IMR-90 (cell line): ENCODE results near the gene DPF3. TPM values are rescaled to one million over a fixed set of nuclear protein-coding genes. Genes with fewer than 3 reads are reported as not detected.

Experiments
- ATAC-seq: fragments of 200-7000 bp; cut with Tn5 transposase; 2 replicates; pipeline ENCODE4 v1.9.1; 2020; ENCODE audit warnings: low read depth, mild to moderate bottlenecking, moderate library complexity
- BruUV-seq: library from RNA; stranded (reverse); fragments of 400-500 nt; replicated peaks from 2 replicates; lab custom pipeline; 2021; lab: Mats Ljungman, UMichigan
- CTCF ChIA-PET: fragments of 300-600 bp; formaldehyde crosslinking; extraction: SDS; loops from one replicate; lab custom pipeline; 2021; ENCODE audit warnings: antibody characterized with exemption; lab: Yijun Ruan, JAX
- POLR2A ChIA-PET: fragments of 300-600 bp; sonication (Branson Sonifier 250); formaldehyde crosslinking; loops from one replicate; lab custom pipeline; 2022; ENCODE audit warnings: antibody characterized with exemption; ENCODE audit not compliant: unreplicated experiment; lab: Charles Lee
- DNase-seq: peaks from one replicate; pipeline ENCODE4 v3.0.0; 2013
- H2AFZ ChIP-seq: replicated peaks from 2 replicates; pipeline ENCODE3; 2013; ENCODE audit warnings: low read length, mild to moderate bottlenecking; ENCODE audit not compliant: poor library complexity
- H2AK5ac ChIP-seq: 2 replicates; pipeline ENCODE4 v1.6.1; 2013; ENCODE audit warnings: low read depth, low read length, inconsistent platforms
- H2AK9ac ChIP-seq: replicated peaks from 2 replicates; pipeline ENCODE3; 2013; ENCODE audit warnings: mild to moderate bottlenecking, low read depth, low read length, moderate library complexity; ENCODE audit not compliant: poor library complexity
- H2BK120ac ChIP-seq: 2 replicates; pipeline ENCODE4 v1.6.1; 2013; ENCODE audit warnings: low read depth, low read length, inconsistent platforms
- H2BK15ac ChIP-seq: 3 replicates; pipeline ENCODE4 v1.6.1; 2013; ENCODE audit warnings: low read depth, low read length, inconsistent platforms
- H2BK20ac ChIP-seq: 2 replicates; pipeline ENCODE4 v1.6.1; 2013; ENCODE audit warnings: low read depth, mild to moderate bottlenecking, inconsistent platforms, low read length, moderate library complexity
- H2BK5ac ChIP-seq: 2 replicates; pipeline ENCODE4 v1.6.1; 2013; ENCODE audit warnings: mild to moderate bottlenecking, low read depth, low read length, inconsistent platforms; ENCODE audit not compliant: poor library complexity, severe bottlenecking
- H3K14ac ChIP-seq: replicated peaks from 2 replicates; pipeline ENCODE4 v1.6.1; 2013; ENCODE audit warnings: low read depth, low read length, inconsistent platforms
- H3K18ac ChIP-seq: 2 replicates; pipeline ENCODE4 v1.6.1; 2013; ENCODE audit warnings: low read depth, low read length, control low read depth
- H3K23ac ChIP-seq: 2 replicates; pipeline ENCODE4 v1.6.1; 2013; ENCODE audit warnings: low read depth, low read length, inconsistent platforms
- H3K27ac ChIP-seq: 2 replicates; pipeline ENCODE4 v1.5.1; 2013; ENCODE audit warnings: mild to moderate bottlenecking, control low read depth, low read length; ENCODE audit not compliant: insufficient read depth
- H3K27me3 ChIP-seq: 2 replicates; pipeline ENCODE4 v1.6.1; 2013; ENCODE audit warnings: low read length; ENCODE audit not compliant: control insufficient read depth, insufficient read depth
- H3K36me3 ChIP-seq: 2 replicates; pipeline ENCODE4 v1.6.1; 2013; ENCODE audit warnings: low read length, mixed read lengths; ENCODE audit not compliant: control insufficient read depth, insufficient read depth
- H3K4ac ChIP-seq: 2 replicates; pipeline ENCODE4 v1.6.1; 2013; ENCODE audit warnings: low read depth, low read length, inconsistent platforms
- H3K4me1 ChIP-seq: 2 replicates; pipeline ENCODE4 v1.6.1; 2013; ENCODE audit warnings: low read length, mixed read lengths; ENCODE audit not compliant: control insufficient read depth, insufficient read depth
- H3K4me2 ChIP-seq: 2 replicates; pipeline ENCODE4 v1.6.1; 2013; ENCODE audit warnings: low read depth, mild to moderate bottlenecking, control low read depth, low read length, moderate library complexity
- H3K4me3 ChIP-seq: 2 replicates; pipeline ENCODE4 v1.5.1; 2013; ENCODE audit warnings: low read depth, mild to moderate bottlenecking, control low read depth, low read length, moderate library complexity; ENCODE audit not compliant: insufficient read depth
- H3K56ac ChIP-seq: 2 replicates; pipeline ENCODE4 v1.6.1; 2013; ENCODE audit warnings: low read length, inconsistent platforms; ENCODE audit not compliant: insufficient read depth; ENCODE audit errors: extremely low read depth
- H3K79me1 ChIP-seq, 2 experiments: 2 replicates each; pipeline ENCODE4 v1.6.1; 2013; ENCODE audit warnings: low read length in 2 of 2, inconsistent platforms in 1 of 2, low read depth in 1 of 2
- H3K9ac ChIP-seq: 2 replicates; pipeline ENCODE4 v1.6.1; 2013; ENCODE audit warnings: low read depth, low read length, control low read depth
- H3K9me1 ChIP-seq: 2 replicates; pipeline ENCODE4 v1.6.1; 2013; ENCODE audit warnings: low read length, inconsistent platforms; ENCODE audit not compliant: insufficient read depth
- H3K9me3 ChIP-seq: 2 replicates; pipeline ENCODE4 v1.6.1; 2013; ENCODE audit warnings: low read length; ENCODE audit not compliant: control insufficient read depth, insufficient read depth
- H4K20me1 ChIP-seq: 2 replicates; pipeline ENCODE4 v1.6.1; 2013; ENCODE audit warnings: low read length, inconsistent platforms; ENCODE audit not compliant: insufficient read depth
- H4K5ac ChIP-seq: 2 replicates; pipeline ENCODE4 v1.6.1; 2013; ENCODE audit warnings: mild to moderate bottlenecking, low read depth, low read length, control low read depth
- H4K8ac ChIP-seq, 2 experiments: 2 replicates each; pipeline ENCODE4 v1.6.1; 2013; ENCODE audit warnings: low read depth in 2 of 2, low read length in 2 of 2, control low read depth in 1 of 2, inconsistent platforms in 1 of 2
- H4K91ac ChIP-seq: 2 replicates; pipeline ENCODE4 v1.6.1; 2013; ENCODE audit warnings: low read depth, low read length, inconsistent platforms; ENCODE audit not compliant: insufficient read depth
- CTCF ChIP-seq: conservative IDR thresholded peaks from 2 replicates; pipeline ENCODE4 v1.5.1; 2012; ENCODE audit warnings: mild to moderate bottlenecking, low read depth, low read length, improper control_type of control experiment
- FOS ChIP-seq: fragments of 150-350 bp; IDR thresholded peaks from 2 replicates; pipeline ENCODE4 v1.6.1; 2016; ENCODE audit warnings: low read depth, low read length
- MXI1 ChIP-seq: IDR thresholded peaks from 2 replicates; pipeline ENCODE4 v1.6.1; 2012; ENCODE audit warnings: low read depth, mild to moderate bottlenecking, low read length, moderate library complexity, borderline replicate concordance
- POLR2A ChIP-seq: IDR thresholded peaks from 2 replicates; pipeline ENCODE4 v1.6.1; 2012; ENCODE audit warnings: mild to moderate bottlenecking, low read depth, low read length
- RAD21 ChIP-seq: IDR thresholded peaks from 2 replicates; pipeline ENCODE4 v1.6.1; 2012; ENCODE audit warnings: low read length, improper control_type of control experiment
- RFX5 ChIP-seq: IDR thresholded peaks from 2 replicates; pipeline ENCODE4 v1.8.0; 2012; ENCODE audit warnings: low read depth, mild to moderate bottlenecking, low read length, moderate library complexity
- WGBS, 2 experiments: methylation state at CpG; one replicate each; pipeline versions ENCODE4 v1.1.5 to v1.1.7; 2013; ENCODE audit warnings: missing lambda C conversion rate in 2 of 2; ENCODE audit not compliant: insufficient read length in 1 of 2; ENCODE audit errors: extremely low coverage in 2 of 2; 5-methylcytosine and 5-hydroxymethylcytosine counted together
- dilution Hi-C: fragments of 300-500 bp; cut with HindIII; formaldehyde crosslinking; loops from one replicate; pipeline ENCODE4 v1.14.3; 2018; ENCODE audit warnings: low sequenced_read_pairs; ENCODE audit not compliant: unreplicated experiment
- in situ Hi-C: fragments of 300-500 bp; cut with MboI; formaldehyde crosslinking; loops from 3 replicates; pipeline ENCODE4 v1.14.3; 2019; ENCODE audit warnings: low sequenced_read_pairs, inconsistent platforms, mixed read lengths
- intact Hi-C: fragments of 100-400 bp; cut with micrococcal nuclease; formaldehyde crosslinking; loops from 2 replicates; pipeline ENCODE4 v1.10.0; 2022
- polyA plus RNA-seq, 3 experiments: library from polyadenylated mRNA; depleted of rRNA; stranded (reverse); fragments of >200 nt; gene quantifications; 2 replicates each; pipeline ENCODE4 v1.2.3, GENCODE V29; 2012; ENCODE audit warnings: low replicate concordance in 1 of 3
- total RNA-seq: library from RNA; depleted of rRNA; stranded (reverse); fragments of >200 nt; gene quantifications from 2 replicates; pipeline ENCODE4 v1.2.3, GENCODE V29; 2012

The DPF3 gene
- total and polyA plus RNA-seq, 2 of the 4 experiments (the other 2 are of a cell fraction): 30.5 to 32.8 TPM

DNA sequence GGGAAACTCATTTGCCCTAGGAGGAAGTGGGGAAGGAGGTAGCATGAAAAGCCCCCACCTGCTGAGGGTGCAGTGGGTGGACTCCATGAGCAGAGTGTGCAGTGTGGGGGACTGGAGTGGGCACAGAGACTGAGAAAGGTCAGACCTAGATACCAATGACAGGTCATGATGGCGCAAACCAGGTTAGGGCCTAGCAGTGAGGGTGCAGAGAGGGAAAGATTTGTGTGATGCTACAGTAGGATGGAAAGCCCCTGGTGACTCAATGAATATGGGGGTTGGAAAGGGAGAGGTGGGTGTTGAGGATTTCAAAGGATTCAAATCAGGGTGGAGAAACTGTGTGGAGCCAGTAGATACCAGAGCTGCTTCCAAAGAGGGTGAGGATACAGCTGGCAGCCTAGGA lies 319.2 kb downstream of the DPF3 start:
- in situ Hi-C loops: no loop called here
- H3K14ac ChIP-seq: no peak overlapping the region
- no peak overlapping the region for H3K27ac ChIP-seq
- H3K4me3 ChIP-seq: no peak overlapping the region
- H2BK120ac ChIP-seq: no peak overlapping the region
- no peak overlapping the region for H4K5ac ChIP-seq
- H4K91ac ChIP-seq: no peak overlapping the region
- no peak overlapping the region for H3K4me2 ChIP-seq
- ATAC-seq (no peak), DNase-seq (no peak)
- no peak overlapping the region for H2BK20ac ChIP-seq
- H3K36me3 ChIP-seq: no peaks in the 10 kb centered on the region
- H3K4ac ChIP-seq: no peak overlapping the region
- WGBS, 2 experiments: 100% methylated on average over 1 of the region's 1 CpG; no CpG with 5 or more reads in 1 of the 2 experiments
- H3K9me1 ChIP-seq: no peaks in the 10 kb centered on the region
- no peaks in the 10 kb centered on the region for H4K20me1 ChIP-seq
- H3K79me1 ChIP-seq: no peaks in the 10 kb centered on the region
- H3K56ac ChIP-seq: no peak overlapping the region
- no peak overlapping the region for H3K23ac ChIP-seq
- no peaks in the 10 kb centered on the region for H3K9me3 ChIP-seq
- intact Hi-C loops: no loop called here
- H3K27me3 ChIP-seq: peaks cover 13% of the 10 kb centered on the region
- no peak overlapping the region for H2AFZ ChIP-seq
- H2AK9ac ChIP-seq: no peak overlapping the region
- no peak overlapping the region for H2BK15ac ChIP-seq
- no peak overlapping the region for H4K8ac ChIP-seq
- no peak for TF ChIP-seq CTCF
- no peak for TF ChIP-seq FOS
- no peak for TF ChIP-seq POLR2A
- no peak for TF ChIP-seq MXI1
- no peak for TF ChIP-seq RFX5
- TF ChIP-seq RAD21: no peak
- ChIA-PET CTCF (no interaction called here), POLR2A (no interaction called here)
- H2BK5ac ChIP-seq: no peak overlapping the region
- H2AK5ac ChIP-seq: no peak overlapping the region
- dilution Hi-C loops: no loop called here
- peaks cover 4% of the 10 kb centered on the region for H3K4me1 ChIP-seq
- no TSS peak for BruUV-seq
- H3K9ac ChIP-seq: no peak overlapping the region
- no peak overlapping the region for H3K18ac ChIP-seq
